HepG2 (cell line): ENCODE results near the gene MLLT10. TPM values are rescaled to one million over a fixed set of nuclear protein-coding genes. Genes with fewer than 3 reads are reported as not detected.
A peak's percentile ranks its signal among the peaks of the same experiment; 100 is the strongest.

Source experiments
- BRD4 ChIP-seq: sonication (generic); formaldehyde crosslinking; IDR thresholded peaks from 2 replicates; pipeline ENCODE4 v1.4.0; 2020; ENCODE audit warnings: missing genetic modification reagents
- HNRNPK ChIP-seq: fragments of 200-400 bp; formaldehyde crosslinking; IDR thresholded peaks from 2 replicates; pipeline ENCODE4 v1.6.1; 2018; ENCODE audit warnings: low read length, low read depth, moderate library complexity, mild to moderate bottlenecking; ENCODE audit not compliant: poor library complexity, severe bottlenecking
- MEIS1 ChIP-seq: sonication (generic); formaldehyde crosslinking; IDR thresholded peaks from 2 replicates; pipeline ENCODE4 v1.9.0; 2021; ENCODE audit warnings: mild to moderate bottlenecking, missing genetic modification reagents, moderate library complexity, borderline replicate concordance
- SMYD3 ChIP-seq: sonication (generic); formaldehyde crosslinking; IDR thresholded peaks from 2 replicates; pipeline ENCODE4 v1.8.1; 2023; ENCODE audit warnings: mild to moderate bottlenecking, missing genetic modification reagents
- TCF12 ChIP-seq, 2 experiments: fragments of 450-650 bp in 1 of 2; sonication (generic) in 1 of 2; formaldehyde crosslinking in 1 of 2; IDR thresholded peaks; 2 replicates each; pipeline versions ENCODE4 v1.6.1 to v1.8.0; 2017 to 2022; ENCODE audit warnings: antibody characterized with exemption in 1 of 2, mild to moderate bottlenecking in 1 of 2, missing genetic modification reagents in 1 of 2, moderate library complexity in 1 of 2
- ZNF446 ChIP-seq: sonication (generic); formaldehyde crosslinking; IDR thresholded peaks from 2 replicates; pipeline ENCODE4 v1.5.0; 2020; ENCODE audit warnings: mild to moderate bottlenecking, missing genetic modification reagents
- ZNF737 ChIP-seq: sonication (generic); formaldehyde crosslinking; IDR thresholded peaks from 2 replicates; pipeline ENCODE4 v1.5.0; 2020; ENCODE audit warnings: missing genetic modification reagents, mild to moderate bottlenecking, borderline replicate concordance
- ZSCAN25 ChIP-seq: sonication (generic); formaldehyde crosslinking; IDR thresholded peaks from 2 replicates; pipeline ENCODE4 v1.8.0; 2022; ENCODE audit warnings: mild to moderate bottlenecking, missing genetic modification reagents
- polyA plus RNA-seq, 8 experiments: library from polyadenylated mRNA; depleted of rRNA in 3 of 8; stranded (reverse) in 7 of 8; unstranded in 1 of 8; fragments of >200 nt; fragmentation: Illumina TruSeq in 4 of 8; extraction: Trizol in 4 of 8; gene quantifications; 2 replicates each; pipeline versions ENCODE4 v1.2.1 to v1.2.3, GENCODE V29; 2011 to 2016; ENCODE audit warnings: low read depth in 4 of 8, missing spikeins in 1 of 8, mixed read lengths in 1 of 8; ENCODE audit not compliant: insufficient read depth in 1 of 8
- total RNA-seq, 5 experiments: library from RNA; depleted of rRNA; stranded (reverse); fragments of >200 nt; fragmentation: Illumina TruSeq; extraction: Trizol; gene quantifications; 2 replicates each; pipeline ENCODE4 v1.2.3, GENCODE V29; 2016; ENCODE audit warnings: low read depth in 1 of 5
- TF ChIP-seq, protein P1 (sequence below): sonication (generic); formaldehyde crosslinking; IDR thresholded peaks from 2 replicates; pipeline ENCODE4 v1.5.0; 2020; ENCODE audit warnings: mild to moderate bottlenecking, missing genetic modification reagents
- TF ChIP-seq, protein P2 (sequence below): sonication (generic); formaldehyde crosslinking; IDR thresholded peaks from 2 replicates; pipeline ENCODE4 v1.8.1; 2023; ENCODE audit warnings: mild to moderate bottlenecking, missing genetic modification reagents, borderline replicate concordance
- TF ChIP-seq, protein P3 (sequence below): sonication (generic); formaldehyde crosslinking; IDR thresholded peaks from 2 replicates; pipeline ENCODE4 v1.8.0; 2022; ENCODE audit warnings: missing genetic modification reagents, mild to moderate bottlenecking, moderate library complexity, borderline replicate concordance
- TF ChIP-seq, protein P4 (sequence below), 2 experiments: sonication (generic) in 1 of 2; formaldehyde crosslinking in 1 of 2; IDR thresholded peaks; 2 replicates each; pipeline versions ENCODE4 v1.6.1 to v1.9.0; 2014 to 2022; ENCODE audit warnings: antibody characterized with exemption in 1 of 2, borderline replicate concordance in 1 of 2, inconsistent platforms in 1 of 2, low read depth in 1 of 2, missing genetic modification reagents in 1 of 2
- TF ChIP-seq, protein P5 (sequence below): sonication (generic); formaldehyde crosslinking; IDR thresholded peaks from 2 replicates; pipeline ENCODE4 v1.8.0; 2022; ENCODE audit warnings: low read depth, missing genetic modification reagents

Gene MLLT10
- total and polyA plus RNA-seq, 2 of the 13 experiments (the other 11 are each of a cell fraction or from before 2014, with no cell fraction given), result 51.3 to 84.1 TPM

DNA sequence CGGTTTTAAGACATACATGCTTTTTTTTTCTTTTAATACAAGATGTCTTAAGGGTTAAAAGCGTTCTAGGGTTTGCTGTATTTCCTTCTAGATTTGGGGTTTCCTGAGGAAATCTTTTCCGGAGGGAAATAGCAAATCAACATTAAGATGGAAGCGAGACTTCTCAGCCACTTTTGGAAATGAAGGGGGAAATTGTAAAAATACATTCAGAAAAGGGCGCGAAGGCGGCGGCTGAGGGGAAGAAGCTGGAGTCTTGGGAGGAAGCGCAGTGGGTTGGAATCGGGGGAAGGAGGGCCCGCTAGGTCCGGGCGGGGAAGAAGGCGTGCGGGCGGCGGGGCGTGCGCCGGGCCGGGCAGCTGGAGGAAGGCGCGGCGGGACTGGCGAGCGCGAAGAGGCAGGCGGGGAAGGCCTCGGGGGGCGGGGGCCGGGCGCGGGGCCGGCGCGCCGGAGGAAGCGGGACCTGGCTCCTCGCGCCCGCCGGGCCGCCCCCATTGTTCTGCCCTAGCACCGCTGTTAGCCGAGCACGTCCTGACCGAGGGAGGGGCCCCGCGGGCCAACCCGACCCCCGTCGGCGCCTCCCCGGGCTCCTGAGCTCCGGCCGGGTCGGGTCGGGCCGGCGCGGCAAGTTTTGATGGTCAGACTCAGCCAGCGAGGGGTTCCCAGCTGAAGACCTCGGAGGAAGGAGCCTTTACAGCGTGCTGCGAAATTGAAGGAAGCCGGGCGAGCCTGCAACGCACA, 7.0 kb upstream of the MLLT10 start (continued):
- TF ChIP-seq, protein P1, sequence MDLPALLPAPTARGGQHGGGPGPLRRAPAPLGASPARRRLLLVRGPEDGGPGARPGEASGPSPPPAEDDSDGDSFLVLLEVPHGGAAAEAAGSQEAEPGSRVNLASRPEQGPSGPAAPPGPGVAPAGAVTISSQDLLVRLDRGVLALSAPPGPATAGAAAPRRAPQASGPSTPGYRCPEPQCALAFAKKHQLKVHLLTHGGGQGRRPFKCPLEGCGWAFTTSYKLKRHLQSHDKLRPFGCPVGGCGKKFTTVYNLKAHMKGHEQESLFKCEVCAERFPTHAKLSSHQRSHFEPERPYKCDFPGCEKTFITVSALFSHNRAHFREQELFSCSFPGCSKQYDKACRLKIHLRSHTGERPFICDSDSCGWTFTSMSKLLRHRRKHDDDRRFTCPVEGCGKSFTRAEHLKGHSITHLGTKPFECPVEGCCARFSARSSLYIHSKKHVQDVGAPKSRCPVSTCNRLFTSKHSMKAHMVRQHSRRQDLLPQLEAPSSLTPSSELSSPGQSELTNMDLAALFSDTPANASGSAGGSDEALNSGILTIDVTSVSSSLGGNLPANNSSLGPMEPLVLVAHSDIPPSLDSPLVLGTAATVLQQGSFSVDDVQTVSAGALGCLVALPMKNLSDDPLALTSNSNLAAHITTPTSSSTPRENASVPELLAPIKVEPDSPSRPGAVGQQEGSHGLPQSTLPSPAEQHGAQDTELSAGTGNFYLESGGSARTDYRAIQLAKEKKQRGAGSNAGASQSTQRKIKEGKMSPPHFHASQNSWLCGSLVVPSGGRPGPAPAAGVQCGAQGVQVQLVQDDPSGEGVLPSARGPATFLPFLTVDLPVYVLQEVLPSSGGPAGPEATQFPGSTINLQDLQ (CRISPR knock-in tag), result no peak
- TF ChIP-seq ZNF446 (CRISPR knock-in tag) (0 out of 2 replicates have a peak, but pooled peaks have one; percentile 1), ZSCAN25 (no peak), TCF12 (IDR thresholded peaks at IDR 0.05) (no peak), TCF12 (CRISPR knock-in tag; IDR thresholded peaks at IDR 0.05) (no peak), HNRNPK (peak; percentile 53), MEIS1 (CRISPR knock-in tag) (0 out of 2 replicates have a peak, but pooled peaks have one; percentile 13), SMYD3 (CRISPR knock-in tag) (no peak), ZNF737 (CRISPR knock-in tag) (no peak), BRD4 (CRISPR knock-in tag) (peak; percentile 94; the same call in 1 of the 2 replicates)
- TF ChIP-seq, protein P2, sequence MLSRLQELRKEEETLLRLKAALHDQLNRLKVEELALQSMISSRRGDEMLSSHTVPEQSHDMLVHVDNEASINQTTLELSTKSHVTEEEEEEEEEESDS (CRISPR knock-in tag), result no peak
- TF ChIP-seq, protein P3, sequence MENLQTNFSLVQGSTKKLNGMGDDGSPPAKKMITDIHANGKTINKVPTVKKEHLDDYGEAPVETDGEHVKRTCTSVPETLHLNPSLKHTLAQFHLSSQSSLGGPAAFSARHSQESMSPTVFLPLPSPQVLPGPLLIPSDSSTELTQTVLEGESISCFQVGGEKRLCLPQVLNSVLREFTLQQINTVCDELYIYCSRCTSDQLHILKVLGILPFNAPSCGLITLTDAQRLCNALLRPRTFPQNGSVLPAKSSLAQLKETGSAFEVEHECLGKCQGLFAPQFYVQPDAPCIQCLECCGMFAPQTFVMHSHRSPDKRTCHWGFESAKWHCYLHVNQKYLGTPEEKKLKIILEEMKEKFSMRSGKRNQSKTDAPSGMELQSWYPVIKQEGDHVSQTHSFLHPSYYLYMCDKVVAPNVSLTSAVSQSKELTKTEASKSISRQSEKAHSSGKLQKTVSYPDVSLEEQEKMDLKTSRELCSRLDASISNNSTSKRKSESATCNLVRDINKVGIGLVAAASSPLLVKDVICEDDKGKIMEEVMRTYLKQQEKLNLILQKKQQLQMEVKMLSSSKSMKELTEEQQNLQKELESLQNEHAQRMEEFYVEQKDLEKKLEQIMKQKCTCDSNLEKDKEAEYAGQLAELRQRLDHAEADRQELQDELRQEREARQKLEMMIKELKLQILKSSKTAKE (CRISPR knock-in tag), result peak; percentile 77
- TF ChIP-seq, protein P4, sequence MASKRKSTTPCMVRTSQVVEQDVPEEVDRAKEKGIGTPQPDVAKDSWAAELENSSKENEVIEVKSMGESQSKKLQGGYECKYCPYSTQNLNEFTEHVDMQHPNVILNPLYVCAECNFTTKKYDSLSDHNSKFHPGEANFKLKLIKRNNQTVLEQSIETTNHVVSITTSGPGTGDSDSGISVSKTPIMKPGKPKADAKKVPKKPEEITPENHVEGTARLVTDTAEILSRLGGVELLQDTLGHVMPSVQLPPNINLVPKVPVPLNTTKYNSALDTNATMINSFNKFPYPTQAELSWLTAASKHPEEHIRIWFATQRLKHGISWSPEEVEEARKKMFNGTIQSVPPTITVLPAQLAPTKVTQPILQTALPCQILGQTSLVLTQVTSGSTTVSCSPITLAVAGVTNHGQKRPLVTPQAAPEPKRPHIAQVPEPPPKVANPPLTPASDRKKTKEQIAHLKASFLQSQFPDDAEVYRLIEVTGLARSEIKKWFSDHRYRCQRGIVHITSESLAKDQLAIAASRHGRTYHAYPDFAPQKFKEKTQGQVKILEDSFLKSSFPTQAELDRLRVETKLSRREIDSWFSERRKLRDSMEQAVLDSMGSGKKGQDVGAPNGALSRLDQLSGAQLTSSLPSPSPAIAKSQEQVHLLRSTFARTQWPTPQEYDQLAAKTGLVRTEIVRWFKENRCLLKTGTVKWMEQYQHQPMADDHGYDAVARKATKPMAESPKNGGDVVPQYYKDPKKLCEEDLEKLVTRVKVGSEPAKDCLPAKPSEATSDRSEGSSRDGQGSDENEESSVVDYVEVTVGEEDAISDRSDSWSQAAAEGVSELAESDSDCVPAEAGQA (IDR thresholded peaks at IDR 0.05; ENCODE audit: low read depth), result 0 out of 2 replicates have a peak, but pooled peaks have one; percentile 28
- TF ChIP-seq, protein P4 (CRISPR knock-in tag; IDR thresholded peaks at IDR 0.05; ENCODE audit: borderline replicate concordance), result peak; percentile 91
- TF ChIP-seq, protein P5, sequence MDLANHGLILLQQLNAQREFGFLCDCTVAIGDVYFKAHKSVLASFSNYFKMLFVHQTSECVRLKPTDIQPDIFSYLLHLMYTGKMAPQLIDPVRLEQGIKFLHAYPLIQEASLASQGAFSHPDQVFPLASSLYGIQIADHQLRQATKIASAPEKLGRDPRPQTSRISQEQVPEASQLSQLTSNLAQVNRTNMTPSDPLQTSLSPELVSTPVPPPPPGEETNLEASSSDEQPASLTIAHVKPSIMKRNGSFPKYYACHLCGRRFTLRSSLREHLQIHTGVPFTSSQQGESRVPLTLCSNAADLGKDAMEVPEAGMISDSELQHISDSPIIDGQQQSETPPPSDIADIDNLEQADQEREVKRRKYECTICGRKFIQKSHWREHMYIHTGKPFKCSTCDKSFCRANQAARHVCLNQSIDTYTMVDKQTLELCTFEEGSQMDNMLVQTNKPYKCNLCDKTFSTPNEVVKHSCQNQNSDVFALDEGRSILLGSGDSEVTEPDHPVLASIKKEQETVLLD, result peak; percentile 92
